ENCODE results near the gene TPM3.
"Not testable (repeated sequence)": the region's sequence is repeated elsewhere in the genome, so short reads cannot be mapped to it uniquely, and the experiment has no call there.

TPM3 gene

GRCh38 chr1:154205778-154206177 is 13.9 kb upstream of the TPM3 start:
- not testable (repeated sequence) for DNase-seq

GRCh38 chr1:154199563-154199879 is 7.6 kb upstream of the TPM3 start:
- DNase-seq, result no peak

- peak in 1 of 2 experiments; percentile 31 for DNase-seq
These were observed 7.1 kb upstream of the TPM3 start for GRCh38 chr1:154198756-154199562.

GRCh38 chr1:154193821-154194220 is 1.9 kb upstream of the TPM3 start:
- no peak for DNase-seq

- no peak for DNase-seq
These were observed 576 bp upstream of the TPM3 start for GRCh38 chr1:154192476-154192875.

GRCh38 chr1:154190550-154190949 is 1.4 kb downstream of the TPM3 start:
- DNase-seq, result no peak

- DNase-seq, result no peak
These were observed 4.9 kb downstream of the TPM3 start for GRCh38 chr1:154186852-154187501.

GRCh38 chr1:154186177-154186576 is 5.7 kb downstream of the TPM3 start:
- peak in 1 of 2 experiments; percentile 14 for DNase-seq

- peak; percentile 91 to 95 for DNase-seq
These were observed 8.6 kb downstream of the TPM3 start for GRCh38 chr1:154183046-154183915.

GRCh38 chr1:154182344-154183045 is 9.4 kb downstream of the TPM3 start:
- peak; percentile 55 to 70 for DNase-seq

GRCh38 chr1:154181944-154182343 is 10.0 kb downstream of the TPM3 start:
- no peak for DNase-seq

- DNase-seq, result no peak
These were observed 11.8 kb downstream of the TPM3 start for GRCh38 chr1:154179946-154180687.

- no peak for DNase-seq
These were observed 12.7 kb downstream of the TPM3 start for GRCh38 chr1:154178911-154179811.

GRCh38 chr1:154178013-154178412 is 13.9 kb downstream of the TPM3 start:
- DNase-seq, result no peak

GRCh38 chr1:154176337-154176736 is 15.6 kb downstream of the TPM3 start:
- DNase-seq, result no peak

GRCh38 chr1:154174654-154175053 is 17.2 kb downstream of the TPM3 start:
- no peak for DNase-seq

GRCh38 chr1:154171880-154172279 is 20.0 kb downstream of the TPM3 start:
- no peak for DNase-seq

GRCh38 chr1:154171223-154171583 is 20.7 kb downstream of the TPM3 start:
- DNase-seq, result no peak

- DNase-seq, result no peak
These were observed 21.2 kb downstream of the TPM3 start for GRCh38 chr1:154170547-154171222.

- DNase-seq, result no peak
These were observed 24.4 kb downstream of the TPM3 start for GRCh38 chr1:154167461-154167860.

- no peak for DNase-seq
These were observed 25.7 kb downstream of the TPM3 start for GRCh38 chr1:154166207-154166606.
